ENCODE results near the gene ANKRD62.

Gene ANKRD62

GRCh38 chr18:12046751-12047335 is 46.8 kb upstream of the ANKRD62 start:
- no peaks in the 10 kb centered on the region for H3K36me3 ChIP-seq (ENCODE audit: insufficient read depth, low read length)
- H3K4me1 ChIP-seq (ENCODE audit: insufficient read depth, low read length), result no peaks in the 10 kb centered on the region
- no peak overlapping the region for H2AFZ ChIP-seq (ENCODE audit: low read depth, low read length)
- no peak overlapping the region for H3K27ac ChIP-seq (ENCODE audit: low read length)
- no peaks in the 10 kb centered on the region for H4K20me1 ChIP-seq (ENCODE audit: insufficient read depth, low read length)
- ATAC-seq (ENCODE audit: insufficient read depth, low read depth), result no peak
- no peak for DNase-seq
- H3K4me3 ChIP-seq (ENCODE audit: low read depth in 1 of 2, low read length in 2 of 2), result no peak overlapping the region
- no peaks in the 10 kb centered on the region for H3K79me2 ChIP-seq (ENCODE audit: insufficient read depth, low read length)
- no peak overlapping the region for H3K4me2 ChIP-seq (ENCODE audit: insufficient read depth, low read length)
- no peak overlapping the region for H3K9ac ChIP-seq (ENCODE audit: low read depth, low read length)
- no peak for TF ChIP-seq EZH2 (IDR thresholded peaks at IDR 0.05; ENCODE audit: borderline replicate concordance, low read depth, low read length, severe bottlenecking)
- peak; percentile 8 for TF ChIP-seq CTCF (IDR thresholded peaks at IDR 0.05; ENCODE audit: borderline replicate concordance, extremely low read depth, low read length, poor library complexity, severe bottlenecking)
- no peaks in the 10 kb centered on the region for H3K9me3 ChIP-seq (ENCODE audit: insufficient read depth, low read length, severe bottlenecking)
- H3K27me3 ChIP-seq (ENCODE audit: insufficient read depth, low read length, poor library complexity), result peaks cover 13% of the 10 kb centered on the region

DNA sequence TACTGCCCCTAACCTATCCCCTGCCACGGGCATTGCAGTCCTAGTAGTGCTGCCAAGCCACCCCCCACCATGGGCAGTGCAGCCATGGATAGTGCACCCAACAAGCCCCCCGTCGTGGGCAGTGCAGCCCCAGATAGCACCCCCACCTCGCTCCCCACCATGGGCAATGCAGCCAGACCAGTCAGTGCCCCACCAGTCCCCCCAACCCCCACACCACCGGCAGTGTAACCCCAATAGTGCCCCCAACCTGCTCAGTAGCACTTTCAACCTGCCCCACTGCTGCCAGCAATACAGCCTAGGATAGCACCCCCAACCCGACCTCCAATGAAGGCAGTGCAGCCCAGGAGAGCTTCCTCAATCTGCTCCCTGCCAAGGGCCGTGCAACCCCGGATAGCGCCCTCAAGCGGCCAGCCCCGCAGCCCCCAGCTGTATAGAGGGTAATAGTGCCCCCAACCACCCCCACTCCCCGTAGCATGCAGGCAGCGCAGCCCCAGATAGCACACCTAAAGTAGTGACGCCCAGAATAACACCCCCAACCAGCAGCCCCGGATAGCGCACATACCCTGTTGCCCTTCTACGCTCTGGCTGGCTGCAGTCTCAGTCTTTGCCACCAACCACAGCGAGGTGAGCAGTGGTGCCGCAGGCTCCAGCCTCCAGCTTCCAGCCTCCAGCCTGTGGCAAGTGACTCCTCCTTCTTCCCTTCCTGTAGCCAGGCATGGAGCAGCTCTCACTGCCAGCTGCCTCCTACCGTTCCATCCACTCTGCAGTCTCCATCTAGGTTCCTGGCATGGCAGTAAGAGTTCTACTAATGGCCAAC is 45.4 kb upstream of the ANKRD62 start:
- no peaks in the 10 kb centered on the region for H3K9me3 ChIP-seq (ENCODE audit: insufficient read depth, low read length, severe bottlenecking)
- DNase-seq (no peak), ATAC-seq (ENCODE audit: insufficient read depth, low read depth) (no peak)
- peaks cover 21% of the 10 kb centered on the region for H3K27me3 ChIP-seq (ENCODE audit: insufficient read depth, low read length, poor library complexity)
- no peak overlapping the region for H3K4me2 ChIP-seq (ENCODE audit: insufficient read depth, low read length)
- no peak overlapping the region for H3K9ac ChIP-seq (ENCODE audit: low read depth, low read length)
- H3K79me2 ChIP-seq (ENCODE audit: insufficient read depth, low read length), result no peaks in the 10 kb centered on the region
- H3K4me3 ChIP-seq (ENCODE audit: low read depth in 1 of 2, low read length in 2 of 2), result no peak overlapping the region
- no peak overlapping the region for H2AFZ ChIP-seq (ENCODE audit: low read depth, low read length)
- TF ChIP-seq CTCF (IDR thresholded peaks at IDR 0.05; ENCODE audit: borderline replicate concordance, extremely low read depth, low read length, poor library complexity, severe bottlenecking) (no peak), EZH2 (IDR thresholded peaks at IDR 0.05; ENCODE audit: borderline replicate concordance, low read depth, low read length, severe bottlenecking) (no peak)
- H3K4me1 ChIP-seq (ENCODE audit: insufficient read depth, low read length), result no peaks in the 10 kb centered on the region
- H4K20me1 ChIP-seq (ENCODE audit: insufficient read depth, low read length), result no peaks in the 10 kb centered on the region
- H3K27ac ChIP-seq (ENCODE audit: low read length), result no peak overlapping the region
- no peaks in the 10 kb centered on the region for H3K36me3 ChIP-seq (ENCODE audit: insufficient read depth, low read length)

GRCh38 chr18:12048827-12049175 is 44.8 kb upstream of the ANKRD62 start:
- Histone ChIP-seq H3K9me3 (ENCODE audit: insufficient read depth, low read length, severe bottlenecking) (no peaks in the 10 kb centered on the region), H3K4me3 (ENCODE audit: low read depth in 1 of 2, low read length in 2 of 2) (no peak overlapping the region), H3K79me2 (ENCODE audit: insufficient read depth, low read length) (no peaks in the 10 kb centered on the region), H3K36me3 (ENCODE audit: insufficient read depth, low read length) (no peaks in the 10 kb centered on the region), H3K4me1 (ENCODE audit: insufficient read depth, low read length) (no peaks in the 10 kb centered on the region), H2AFZ (ENCODE audit: low read depth, low read length) (no peak overlapping the region), H3K27ac (ENCODE audit: low read length) (no peak overlapping the region), H3K4me2 (ENCODE audit: insufficient read depth, low read length) (no peak overlapping the region), H3K27me3 (ENCODE audit: insufficient read depth, low read length, poor library complexity) (peaks cover 24% of the 10 kb centered on the region), H4K20me1 (ENCODE audit: insufficient read depth, low read length) (no peaks in the 10 kb centered on the region), H3K9ac (ENCODE audit: low read depth, low read length) (no peak overlapping the region)
- no peak for DNase-seq
- ATAC-seq (ENCODE audit: insufficient read depth, low read depth), result no peak
- TF ChIP-seq CTCF (IDR thresholded peaks at IDR 0.05; ENCODE audit: borderline replicate concordance, extremely low read depth, low read length, poor library complexity, severe bottlenecking) (no peak), EZH2 (IDR thresholded peaks at IDR 0.05; ENCODE audit: borderline replicate concordance, low read depth, low read length, severe bottlenecking) (no peak)

Data from DND-41 (cell line).